Bronchial epithelial cell (primary cell): ENCODE measurements around the gene SLC39A7. TPM values are rescaled to one million over a fixed set of nuclear protein-coding genes. Genes with fewer than 3 reads are reported as not detected.

ENCODE experiments used
- DNase-seq: peaks from one replicate; pipeline ENCODE4 v3.0.0-alpha.2; 2010; ENCODE audit warnings: low read depth
- FAIRE-seq: peaks from 2 replicates; lab custom pipeline; 2011; peaks lifted over from hg19 to GRCh38; lab: Jason Lieb, UNC
- H3K27me3 ChIP-seq: 2 replicates; pipeline ENCODE4 v1.5.1; 2011; ENCODE audit warnings: low read length; ENCODE audit not compliant: control insufficient read depth, insufficient read depth
- H3K36me3 ChIP-seq: 2 replicates; pipeline ENCODE4 v1.5.1; 2011; ENCODE audit warnings: low read length; ENCODE audit not compliant: control insufficient read depth, insufficient read depth
- H3K4me3 ChIP-seq: 2 replicates; pipeline ENCODE4 v1.5.1; 2011; ENCODE audit warnings: mild to moderate bottlenecking, low read depth, low read length, control low read depth
- CTCF ChIP-seq: IDR thresholded peaks from 2 replicates; pipeline ENCODE4 v1.5.1; 2011; ENCODE audit warnings: mild to moderate bottlenecking, moderate library complexity, low read length, control low read depth, inconsistent platforms; ENCODE audit not compliant: insufficient read depth, severe bottlenecking
- total RNA-seq: library from RNA; depleted of rRNA; stranded (reverse); fragments of >200 nt; gene quantifications from 2 replicates; pipeline ENCODE4 v1.2.1, GENCODE V29; 2014

SLC39A7 gene
- total RNA-seq, 1 donor from 2014 or later = 94.0 TPM

GRCh38 chr6:33190504-33191107 is 10.1 kb upstream of the SLC39A7 start:
- H3K36me3 ChIP-seq = peaks cover 6% of the 10 kb centered on the region
- FAIRE-seq (no peak), DNase-seq (no peak)
- no peak overlapping the region for H3K4me3 ChIP-seq
- no peak for TF ChIP-seq CTCF
- peaks cover 19% of the 10 kb centered on the region for H3K27me3 ChIP-seq

- TF ChIP-seq CTCF = no peak
- Histone ChIP-seq H3K27me3 (peaks cover 17% of the 10 kb centered on the region), H3K4me3 (no peak overlapping the region), H3K36me3 (peaks cover 12% of the 10 kb centered on the region)
- DNase-seq (no peak), FAIRE-seq (no peak)
These were observed 9.1 kb upstream of the SLC39A7 start for GRCh38 chr6:33191383-33192104.

GRCh38 chr6:33192105-33192646 is 8.5 kb upstream of the SLC39A7 start, which contains the start of gene COL11A2:
COL11A2 (minus strand) TSS chr6:33192467; CDS start chr6:33192240, 227 bp downstream.
- Histone ChIP-seq H3K27me3 (peaks cover 17% of the 10 kb centered on the region), H3K4me3 (peak within 1 kb of the TSS; percentile 27), H3K36me3 (peaks cover 16% of the 10 kb centered on the region)
- DNase-seq (no peak), FAIRE-seq (no peak)
- no peak for TF ChIP-seq CTCF

GRCh38 chr6:33192671-33193602 is 7.7 kb upstream of the SLC39A7 start:
- TF ChIP-seq CTCF = no peak
- Histone ChIP-seq H3K36me3 (peaks cover 16% of the 10 kb centered on the region), H3K27me3 (peaks cover 17% of the 10 kb centered on the region), H3K4me3 (peak overlapping the region; percentile 27)
- no peak for DNase-seq
- FAIRE-seq = no peak

- no peak for TF ChIP-seq CTCF
- DNase-seq = no peak
- FAIRE-seq = no peak
- H3K36me3 ChIP-seq = peaks cover 16% of the 10 kb centered on the region
- H3K4me3 ChIP-seq = no peak overlapping the region
- H3K27me3 ChIP-seq = peaks cover 17% of the 10 kb centered on the region
These were observed 7.0 kb upstream of the SLC39A7 start for GRCh38 chr6:33193619-33194018.
